ENCODE measurements around the gene EIF3M.

- TF ChIP-seq RAD21 (IDR thresholded peaks at IDR 0.05; ENCODE audit: low read length) = no peak
- no peak for TF ChIP-seq NRF1 (IDR thresholded peaks at IDR 0.05; ENCODE audit: low read depth, low read length)
- TF ChIP-seq TAF1 (IDR thresholded peaks at IDR 0.05; ENCODE audit: borderline replicate concordance, low read depth, low read length) = no peak
- TF ChIP-seq MXI1 (IDR thresholded peaks at IDR 0.05; ENCODE audit: low read depth, low read length) = no peak
Observed at GRCh38 chr11:32555895-32556294, 27.7 kb upstream of the EIF3M start.

All from SK-N-SH (cell line).